ENCODE data around the gene DAD1.

DAD1 gene

GRCh38 chr14:22517117-22517720 is 71.8 kb downstream of the DAD1 start:
- DNase-seq (ENCODE audit: low read depth in 2 of 2) = no peak

- no peak for DNase-seq (ENCODE audit: low read depth in 2 of 2)
These were observed 73.1 kb downstream of the DAD1 start for GRCh38 chr14:22515929-22516328.

Data from stimulated activated CD4-positive, alpha-beta T cell treated with anti-CD3 and anti-CD28 coated beads, Interleukin-15, amount 100 ng/mL, for 48 hours (primary cell).